Left forelimb (tissue), 1 donor: ENCODE measurements around the gene TESPA1.
"Not testable (repeated sequence)": the region's sequence is repeated elsewhere in the genome, so short reads cannot be mapped to it uniquely, and the experiment has no call there.

ENCODE experiments used
- DNase-seq: peaks from one replicate; pipeline ENCODE4 v3.0.0-alpha.2; 2018; ENCODE audit warnings: low spot score

Gene TESPA1

GRCh38 chr12:54984658-54985376 lies at the start of gene TESPA1:
Gene TESPA1, minus strand, starts transcription at chr12:54984762. Its CDS starts 10,200 bp downstream, at chr12:54974562.
- no peak for DNase-seq

- DNase-seq = no peak
Measured at GRCh38 chr12:55034218-55034617, 49.7 kb upstream of the TESPA1 start.

- DNase-seq = no peak
Measured at GRCh38 chr12:55025508-55025907, 40.9 kb upstream of the TESPA1 start.

GRCh38 chr12:55024575-55024974 lies 40.0 kb upstream of the TESPA1 start:
- no peak for DNase-seq

- peak; percentile 75 for DNase-seq
Measured at GRCh38 chr12:55019784-55020183, 35.2 kb upstream of the TESPA1 start, which contains the start of gene NEUROD4. Gene NEUROD4, plus strand, starts transcription at chr12:55019974. Its CDS starts 6,466 bp downstream, at chr12:55026440.

- no peak for DNase-seq
Measured at GRCh38 chr12:55017416-55017925, 32.9 kb upstream of the TESPA1 start.

GRCh38 chr12:55008944-55009585 lies 24.5 kb upstream of the TESPA1 start:
- DNase-seq = no peak

GRCh38 chr12:55002355-55002754 lies 17.8 kb upstream of the TESPA1 start:
- no peak for DNase-seq

GRCh38 chr12:55001198-55001868 lies 16.8 kb upstream of the TESPA1 start:
- no peak for DNase-seq

GRCh38 chr12:54998958-54999510 lies 14.5 kb upstream of the TESPA1 start:
- DNase-seq = no peak

GRCh38 chr12:54997929-54998522 lies 13.5 kb upstream of the TESPA1 start:
- no peak for DNase-seq

- no peak for DNase-seq
Measured at GRCh38 chr12:54996205-54996604, 11.6 kb upstream of the TESPA1 start.

- no peak for DNase-seq
Measured at GRCh38 chr12:54993181-54993835, 8.7 kb upstream of the TESPA1 start.

- DNase-seq = no peak
Measured at GRCh38 chr12:54991991-54992375, 7.4 kb upstream of the TESPA1 start.

- DNase-seq = no peak
Measured at GRCh38 chr12:54991161-54991990, 6.8 kb upstream of the TESPA1 start.

GRCh38 chr12:54989829-54990228 lies 5.3 kb upstream of the TESPA1 start:
- DNase-seq = no peak

- peak; percentile 88 for DNase-seq
Measured at GRCh38 chr12:54988402-54989054, 4.0 kb upstream of the TESPA1 start.

- no peak for DNase-seq
Measured at GRCh38 chr12:54987611-54988231, 3.2 kb upstream of the TESPA1 start.

- DNase-seq = not testable (repeated sequence)
Measured at GRCh38 chr12:54986773-54987172, 2.2 kb upstream of the TESPA1 start.
